Stomach (tissue), 4 donors: ENCODE data around the gene MADCAM1.

ENCODE experiments used
- CTCF ChIP-seq, 7 experiments: fragments of 450-650 bp in 4 of 7; fragments of 200-600 bp in 3 of 7; sonication (generic) in 3 of 7; IDR thresholded peaks; one replicate each; pipeline ENCODE4 v1.5.1; 2016 to 2019; ENCODE audit warnings: antibody characterized with exemption in 7 of 7, control low read depth in 2 of 7, mild to moderate bottlenecking in 1 of 7
- EP300 ChIP-seq: sonication (generic); formaldehyde crosslinking; IDR thresholded peaks from one replicate; pipeline ENCODE4 v1.6.1; 2017; ENCODE audit warnings: antibody characterized with exemption

GRCh38 chr19:468587-469256 lies 27.6 kb upstream of the MADCAM1 start:
- no peak for TF ChIP-seq EP300
- TF ChIP-seq CTCF (IDR thresholded peaks at IDR 0.05) = no peak
